Sigmoid colon (tissue), 3 donors: Measurements from ENCODE around the gene DONSON.

Experiments used
- POLR2A ChIP-seq, 2 donors: fragments of 450-650 bp; IDR thresholded peaks; one replicate each; pipeline ENCODE4 v1.6.1; 2016; ENCODE audit warnings: antibody characterized with exemption in 2 of 2, mild to moderate bottlenecking in 2 of 2, moderate library complexity in 2 of 2
- TF ChIP-seq, protein P1 (sequence below), 4 experiments: fragments of 450-650 bp in 3 of 4; fragments of 200-600 bp in 1 of 4; IDR thresholded peaks; one replicate each; pipeline ENCODE4 v1.5.1; 2016 to 2019; ENCODE audit warnings: antibody characterized with exemption in 4 of 4, mild to moderate bottlenecking in 3 of 4, moderate library complexity in 2 of 4

DNA sequence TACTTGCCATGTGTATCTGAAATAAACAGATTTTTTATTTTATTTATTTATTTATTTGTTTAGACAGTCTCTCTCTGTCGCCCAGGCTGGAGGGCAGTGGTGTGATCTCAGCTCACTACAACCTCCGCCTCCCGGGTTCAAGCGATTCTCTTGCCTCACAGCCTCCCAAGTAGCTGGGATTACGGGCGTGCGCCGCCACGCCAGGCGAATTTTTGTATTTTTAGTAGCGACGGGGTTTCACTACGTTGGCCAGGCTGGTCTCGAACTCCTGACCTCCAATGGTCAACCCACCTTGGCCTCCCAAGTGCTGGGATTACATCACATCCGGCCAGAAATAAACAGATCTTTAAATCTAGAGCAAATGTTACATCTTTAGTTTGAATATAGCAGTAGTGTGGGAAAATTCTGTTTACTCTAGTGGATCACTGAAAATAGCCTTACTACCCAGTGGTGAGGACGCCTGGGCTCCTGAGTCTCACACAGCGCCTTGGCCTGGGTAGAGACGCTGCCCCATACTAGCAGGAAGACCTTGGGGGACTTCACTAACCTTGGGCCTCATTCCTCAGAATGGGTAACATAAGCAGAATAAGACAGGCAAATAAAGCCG is 47.3 kb downstream of the DONSON start:
- TF ChIP-seq, protein P1, sequence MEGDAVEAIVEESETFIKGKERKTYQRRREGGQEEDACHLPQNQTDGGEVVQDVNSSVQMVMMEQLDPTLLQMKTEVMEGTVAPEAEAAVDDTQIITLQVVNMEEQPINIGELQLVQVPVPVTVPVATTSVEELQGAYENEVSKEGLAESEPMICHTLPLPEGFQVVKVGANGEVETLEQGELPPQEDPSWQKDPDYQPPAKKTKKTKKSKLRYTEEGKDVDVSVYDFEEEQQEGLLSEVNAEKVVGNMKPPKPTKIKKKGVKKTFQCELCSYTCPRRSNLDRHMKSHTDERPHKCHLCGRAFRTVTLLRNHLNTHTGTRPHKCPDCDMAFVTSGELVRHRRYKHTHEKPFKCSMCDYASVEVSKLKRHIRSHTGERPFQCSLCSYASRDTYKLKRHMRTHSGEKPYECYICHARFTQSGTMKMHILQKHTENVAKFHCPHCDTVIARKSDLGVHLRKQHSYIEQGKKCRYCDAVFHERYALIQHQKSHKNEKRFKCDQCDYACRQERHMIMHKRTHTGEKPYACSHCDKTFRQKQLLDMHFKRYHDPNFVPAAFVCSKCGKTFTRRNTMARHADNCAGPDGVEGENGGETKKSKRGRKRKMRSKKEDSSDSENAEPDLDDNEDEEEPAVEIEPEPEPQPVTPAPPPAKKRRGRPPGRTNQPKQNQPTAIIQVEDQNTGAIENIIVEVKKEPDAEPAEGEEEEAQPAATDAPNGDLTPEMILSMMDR (IDR thresholded peaks at IDR 0.05): no peak
- no peak for TF ChIP-seq POLR2A (IDR thresholded peaks at IDR 0.05)
